Measurements from ENCODE around the gene GARIN5A.

- TF ChIP-seq EZH2 (IDR thresholded peaks at IDR 0.05; ENCODE audit: insufficient read depth, poor library complexity, severe bottlenecking) (no peak), EZH2phosphoT487 (IDR thresholded peaks at IDR 0.05; ENCODE audit: insufficient read depth, low read depth) (no peak)
Measured at GRCh38 chr19:50462970-50463369, 13.7 kb downstream of the GARIN5A start.

All from GM23248 (cell line).